GM12874 (cell line): ENCODE data around the gene FEM1C.

Experiments
- CTCF ChIP-seq: IDR thresholded peaks from 2 replicates; pipeline ENCODE4 v1.5.1; 2011; ENCODE audit warnings: low read depth, mild to moderate bottlenecking, control low read depth, low read length, moderate library complexity; ENCODE audit not compliant: insufficient read depth

The FEM1C gene

GRCh38 chr5:115503420-115503819 is 41.2 kb downstream of the FEM1C start:
- TF ChIP-seq CTCF, result no peak

GRCh38 chr5:115501464-115502210 is 42.9 kb downstream of the FEM1C start:
- no peak for TF ChIP-seq CTCF

- no peak for TF ChIP-seq CTCF
Observed at GRCh38 chr5:115500225-115500624, 44.4 kb downstream of the FEM1C start.

- no peak for TF ChIP-seq CTCF
Observed at GRCh38 chr5:115496936-115497576, 47.5 kb downstream of the FEM1C start.

GRCh38 chr5:115494570-115495289 is 49.8 kb downstream of the FEM1C start:
- TF ChIP-seq CTCF, result no peak

GRCh38 chr5:115490596-115490995 is 54.0 kb downstream of the FEM1C start:
- no peak for TF ChIP-seq CTCF

- no peak for TF ChIP-seq CTCF
Observed at GRCh38 chr5:115489733-115490132, 54.8 kb downstream of the FEM1C start.
